GM12892 (cell line): Measurements from ENCODE around the gene FBXL7.

Experiments used
- DNase-seq: peaks from one replicate; pipeline ENCODE4 v3.0.0; 2011; ENCODE audit not compliant: insufficient read length
- FAIRE-seq: peaks from 2 replicates; lab custom pipeline; 2011; peaks lifted over from hg19 to GRCh38; lab: Jason Lieb, UNC
- POLR2A ChIP-seq: IDR thresholded peaks from 2 replicates; pipeline ENCODE4 v1.6.1; 2011; ENCODE audit warnings: low read depth, low read length, control low read depth
- POLR2AphosphoS5 ChIP-seq: IDR thresholded peaks from 2 replicates; pipeline ENCODE4 v1.6.1; 2011; ENCODE audit warnings: low read depth, low read length, control low read depth
- TAF1 ChIP-seq: IDR thresholded peaks from 2 replicates; pipeline ENCODE4 v1.6.1; 2011; ENCODE audit warnings: low read depth, mild to moderate bottlenecking, control low read depth, low read length, borderline replicate concordance

The FBXL7 gene

GRCh38 chr5:15711892-15712291 lies 211.9 kb downstream of the FBXL7 start:
- DNase-seq (no peak), FAIRE-seq (no peak)
- TF ChIP-seq POLR2AphosphoS5: no peak
- TF ChIP-seq POLR2A: no peak
- no peak for TF ChIP-seq TAF1

- TF ChIP-seq TAF1: no peak
- no peak for TF ChIP-seq POLR2AphosphoS5
- no peak for TF ChIP-seq POLR2A
- DNase-seq (no peak), FAIRE-seq (no peak)
Observed at GRCh38 chr5:15715535-15715934, 215.6 kb downstream of the FBXL7 start.

- TF ChIP-seq POLR2AphosphoS5: no peak
- no peak for TF ChIP-seq TAF1
- no peak for TF ChIP-seq POLR2A
- no peak for DNase-seq
Observed at GRCh38 chr5:15715967-15716366, 216.0 kb downstream of the FBXL7 start.

GRCh38 chr5:15717001-15717400 lies 217.0 kb downstream of the FBXL7 start:
- no peak for FAIRE-seq

More at GRCh38 chr5:15715967-15716366, 216.0 kb downstream of the FBXL7 start:
- FAIRE-seq: no peak

GRCh38 chr5:15718421-15719179 lies 218.6 kb downstream of the FBXL7 start:
- FAIRE-seq: no peak
- TF ChIP-seq TAF1 (no peak), POLR2AphosphoS5 (no peak), POLR2A (no peak)
- no peak for DNase-seq

More at GRCh38 chr5:15717001-15717400, 217.0 kb downstream of the FBXL7 start:
- no peak for TF ChIP-seq POLR2A
- TF ChIP-seq TAF1: no peak
- no peak for TF ChIP-seq POLR2AphosphoS5
- DNase-seq: no peak

- FAIRE-seq: no peak
Observed at GRCh38 chr5:15719784-15720183, 219.8 kb downstream of the FBXL7 start.

GRCh38 chr5:15720515-15720914 lies 220.5 kb downstream of the FBXL7 start:
- TF ChIP-seq POLR2AphosphoS5 (no peak), POLR2A (no peak), TAF1 (no peak)
- FAIRE-seq (no peak), DNase-seq (no peak)

More at GRCh38 chr5:15719784-15720183, 219.8 kb downstream of the FBXL7 start:
- TF ChIP-seq POLR2A (no peak), POLR2AphosphoS5 (no peak), TAF1 (no peak)
- DNase-seq: no peak

GRCh38 chr5:15722305-15722704 lies 222.3 kb downstream of the FBXL7 start:
- FAIRE-seq: no peak
- TF ChIP-seq POLR2A (no peak), POLR2AphosphoS5 (no peak), TAF1 (no peak)
- no peak for DNase-seq

- FAIRE-seq (no peak), DNase-seq (no peak)
- TF ChIP-seq POLR2A (no peak), TAF1 (no peak), POLR2AphosphoS5 (no peak)
Observed at GRCh38 chr5:15727375-15727774, 227.4 kb downstream of the FBXL7 start.

- TF ChIP-seq POLR2A: no peak
- TF ChIP-seq POLR2AphosphoS5: no peak
- no peak for TF ChIP-seq TAF1
- no peak for DNase-seq
- no peak for FAIRE-seq
Observed at GRCh38 chr5:15728811-15729210, 228.8 kb downstream of the FBXL7 start.

- no peak for DNase-seq
- FAIRE-seq: no peak
- no peak for TF ChIP-seq POLR2AphosphoS5
- no peak for TF ChIP-seq POLR2A
- TF ChIP-seq TAF1: no peak
Observed at GRCh38 chr5:15731699-15732098, 231.7 kb downstream of the FBXL7 start.

GRCh38 chr5:15734058-15734457 lies 234.1 kb downstream of the FBXL7 start:
- no peak for DNase-seq
- no peak for FAIRE-seq

More at GRCh38 chr5:15734058-15734457, 234.1 kb downstream of the FBXL7 start:
- no peak for TF ChIP-seq TAF1
- no peak for TF ChIP-seq POLR2AphosphoS5
- TF ChIP-seq POLR2A: no peak
